D721Med (cell line): ENCODE data around the gene TOM1L2.

Experiments used
- DNase-seq: peaks from one replicate; pipeline ENCODE4 v3.0.0; 2011; ENCODE audit warnings: low spot score; ENCODE audit not compliant: insufficient read length
- FAIRE-seq: peaks from 2 replicates; lab custom pipeline; 2011; peaks lifted over from hg19 to GRCh38; lab: Jason Lieb, UNC
- CTCF ChIP-seq: IDR thresholded peaks from 2 replicates; pipeline ENCODE4 v1.5.1; 2012; ENCODE audit warnings: mild to moderate bottlenecking, control low read depth; ENCODE audit not compliant: insufficient read depth; ENCODE audit errors: missing control alignments

The TOM1L2 gene

DNA sequence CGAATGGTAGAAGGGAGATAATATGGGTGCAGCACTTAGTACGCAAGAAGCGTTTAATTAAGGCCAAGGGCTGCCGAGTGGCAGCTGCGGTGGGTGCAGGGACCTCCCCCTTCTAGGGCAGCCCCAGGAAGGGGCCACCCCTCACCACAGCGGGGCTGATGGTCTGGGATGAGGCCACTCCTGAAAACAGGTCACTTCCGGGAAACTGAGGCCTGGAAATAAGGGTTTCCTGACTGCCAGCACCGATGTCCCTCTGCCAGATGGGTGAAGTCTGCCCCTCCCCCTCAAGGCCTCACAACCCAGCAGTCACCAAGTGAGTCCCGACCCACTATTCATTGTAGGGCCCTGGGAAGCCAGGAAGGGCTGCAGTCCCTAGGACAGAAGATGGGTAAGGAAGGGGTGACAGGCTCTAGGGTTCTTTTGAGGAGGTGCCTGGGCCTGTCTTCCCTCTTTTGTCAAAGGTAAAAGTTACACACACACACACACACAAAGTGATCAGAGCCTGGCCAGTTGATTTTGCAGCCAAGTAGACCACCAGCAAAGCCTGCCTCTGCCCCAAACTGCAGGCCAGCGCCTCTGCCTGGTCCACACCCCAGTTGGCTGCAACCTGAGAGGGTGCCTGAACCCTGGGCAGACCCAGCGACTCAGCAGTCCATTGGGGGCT is 147.9 kb downstream of the TOM1L2 start:
- no peak for DNase-seq
- FAIRE-seq = no peak
- TF ChIP-seq CTCF = no peak

GRCh38 chr17:17823433-17824118 is 148.6 kb downstream of the TOM1L2 start:
- FAIRE-seq = no peak
- no peak for TF ChIP-seq CTCF
- peak; percentile 98 for DNase-seq

DNA sequence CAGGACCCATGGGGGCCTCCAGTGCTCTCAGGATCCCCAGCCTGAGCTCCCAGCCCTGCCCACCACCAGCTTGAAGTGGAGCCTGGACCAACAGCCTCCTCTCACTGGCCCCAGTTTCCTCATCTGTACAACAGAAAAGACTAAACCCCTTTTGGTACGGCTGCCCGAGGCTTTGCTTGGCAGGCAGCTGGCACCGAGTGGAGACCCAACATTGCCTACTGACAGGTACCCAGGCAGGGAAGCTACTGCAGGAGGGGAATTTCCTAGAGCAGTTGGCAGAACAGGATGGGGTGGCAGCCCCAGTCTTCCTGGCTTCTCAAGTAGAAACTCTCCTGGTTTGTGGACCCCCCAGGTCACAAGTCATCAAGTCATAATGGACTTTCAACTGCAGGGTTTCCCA is 149.6 kb downstream of the TOM1L2 start:
- no peak for FAIRE-seq
- TF ChIP-seq CTCF = no peak
- no peak for DNase-seq

DNA sequence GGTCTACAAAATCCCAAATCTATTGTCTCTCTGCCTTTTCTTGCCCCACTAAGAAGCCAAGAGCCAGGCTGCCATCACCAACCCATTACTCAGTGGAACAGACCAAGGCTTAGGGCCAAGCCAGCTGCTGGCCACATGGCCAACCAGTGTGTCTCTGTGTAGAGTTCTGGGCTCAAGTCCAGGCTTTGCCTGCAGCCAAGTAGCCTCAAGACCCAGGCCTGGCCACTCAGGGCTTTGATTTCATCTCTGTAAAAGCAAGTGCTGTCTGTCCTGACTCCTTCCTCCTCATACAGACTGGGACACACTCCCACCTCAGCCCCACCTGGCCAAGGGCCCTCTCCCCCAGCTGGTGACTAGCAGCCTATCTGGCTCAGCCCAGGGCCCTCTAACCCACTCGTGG is 150.0 kb downstream of the TOM1L2 start:
- FAIRE-seq = no peak
- DNase-seq = no peak
- no peak for TF ChIP-seq CTCF

DNA sequence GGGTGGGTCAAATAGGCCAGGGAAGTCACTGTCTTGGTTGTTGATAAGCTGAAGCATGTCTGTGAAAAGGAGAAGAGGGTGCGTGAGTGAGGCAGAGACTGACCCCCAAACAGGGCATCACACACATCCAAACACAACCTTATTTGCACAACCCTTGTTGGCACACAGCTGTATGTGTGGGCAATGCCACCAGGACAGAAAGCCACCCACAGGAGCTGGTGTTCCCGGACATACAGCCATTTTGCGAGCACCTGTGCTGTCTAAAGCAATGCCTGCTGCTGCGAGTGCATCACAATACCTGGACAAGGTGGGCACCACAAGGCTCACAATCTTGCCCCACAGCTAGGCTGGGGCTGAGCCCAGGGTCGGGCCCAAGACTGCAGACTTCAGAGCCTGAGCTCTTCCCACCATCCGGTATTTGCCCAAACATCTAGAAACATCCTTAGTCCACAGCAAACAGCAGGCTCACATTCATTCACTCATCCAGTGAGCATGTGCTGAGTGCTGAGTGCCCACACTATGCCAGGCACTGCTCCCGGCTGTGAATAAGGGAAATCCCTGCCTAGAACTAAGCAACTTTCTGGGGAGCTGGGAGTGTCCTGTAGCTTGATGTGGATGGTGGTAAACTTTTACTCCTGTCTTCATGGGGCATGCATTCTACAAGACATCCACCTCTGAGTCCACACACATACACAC is 151.6 kb downstream of the TOM1L2 start:
- FAIRE-seq = no peak

GRCh38 chr17:17820046-17820445 is 152.2 kb downstream of the TOM1L2 start:
- no peak for TF ChIP-seq CTCF
- FAIRE-seq (no peak), DNase-seq (no peak)

More for the DNA sequence above, 151.6 kb downstream of the TOM1L2 start:
- no peak for DNase-seq
- no peak for TF ChIP-seq CTCF
